Stimulated activated CD8-positive, alpha-beta memory T cell treated with anti-CD3 and anti-CD28 coated beads, Interleukin-15, amount 100 ng/mL, for 1 hour (primary cell): ENCODE measurements around the gene TMEM52.

Experiments used
- DNase-seq: peaks from one replicate; pipeline ENCODE4 v3.0.0-alpha.2; 2020; ENCODE audit warnings: low read depth

The TMEM52 gene

DNA sequence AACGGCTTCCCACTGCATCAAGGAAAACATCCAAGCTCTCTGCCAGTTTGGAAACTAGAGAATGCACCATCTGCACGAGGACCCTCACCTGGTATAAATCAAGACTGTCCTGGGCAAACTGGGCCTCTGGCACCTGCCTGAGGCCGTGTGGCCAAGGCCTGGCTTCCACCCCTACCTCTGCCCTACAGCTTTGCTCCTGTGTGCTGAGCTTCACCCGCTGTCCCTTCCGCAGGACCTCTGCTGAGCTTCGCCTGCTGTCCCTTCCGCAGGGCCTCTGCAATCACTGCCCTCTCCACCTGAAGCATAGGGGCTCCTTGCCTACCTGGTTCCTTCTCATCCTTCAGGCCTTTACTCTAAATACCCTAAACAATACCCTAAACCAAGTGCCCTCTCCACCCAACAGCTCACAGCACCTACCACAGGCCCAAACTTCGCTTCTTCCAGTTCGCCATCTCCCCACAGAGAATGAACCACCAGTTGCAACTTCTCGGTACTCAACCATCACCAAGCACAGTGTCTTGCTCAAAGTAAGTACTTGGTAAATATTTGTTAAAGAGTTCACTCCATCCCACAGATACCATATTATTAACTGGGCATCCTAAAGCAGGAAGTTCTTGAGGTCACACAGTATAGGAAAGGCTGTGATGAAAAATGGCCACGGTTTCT lies 46.6 kb downstream of the TMEM52 start:
- DNase-seq = no peak

GRCh38 chr1:1869469-1869868 lies 49.6 kb downstream of the TMEM52 start:
- no peak for DNase-seq
